ENCODE data around the gene MAP3K3.

DNA sequence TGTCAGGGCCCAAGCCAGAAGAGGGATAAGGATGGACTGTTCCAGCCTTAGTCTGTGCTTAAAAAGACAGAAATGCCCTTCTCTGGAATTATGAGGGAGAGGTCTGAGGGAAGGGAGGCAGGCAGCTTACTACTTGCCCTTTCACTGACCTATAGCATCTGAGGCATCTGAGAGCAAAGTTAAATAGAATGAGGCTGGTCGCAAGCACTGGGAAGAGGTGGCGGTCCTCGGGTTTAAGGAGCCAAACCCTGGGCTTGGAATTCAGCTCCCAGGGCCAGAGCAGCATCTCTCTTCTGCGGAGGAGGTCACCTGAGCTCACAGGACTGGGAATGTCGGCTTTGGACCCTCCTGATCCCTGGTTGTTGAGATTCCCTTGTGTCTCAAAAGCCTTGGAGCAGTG is 80.8 kb downstream of the MAP3K3 start:
- TF ChIP-seq, protein P1, sequence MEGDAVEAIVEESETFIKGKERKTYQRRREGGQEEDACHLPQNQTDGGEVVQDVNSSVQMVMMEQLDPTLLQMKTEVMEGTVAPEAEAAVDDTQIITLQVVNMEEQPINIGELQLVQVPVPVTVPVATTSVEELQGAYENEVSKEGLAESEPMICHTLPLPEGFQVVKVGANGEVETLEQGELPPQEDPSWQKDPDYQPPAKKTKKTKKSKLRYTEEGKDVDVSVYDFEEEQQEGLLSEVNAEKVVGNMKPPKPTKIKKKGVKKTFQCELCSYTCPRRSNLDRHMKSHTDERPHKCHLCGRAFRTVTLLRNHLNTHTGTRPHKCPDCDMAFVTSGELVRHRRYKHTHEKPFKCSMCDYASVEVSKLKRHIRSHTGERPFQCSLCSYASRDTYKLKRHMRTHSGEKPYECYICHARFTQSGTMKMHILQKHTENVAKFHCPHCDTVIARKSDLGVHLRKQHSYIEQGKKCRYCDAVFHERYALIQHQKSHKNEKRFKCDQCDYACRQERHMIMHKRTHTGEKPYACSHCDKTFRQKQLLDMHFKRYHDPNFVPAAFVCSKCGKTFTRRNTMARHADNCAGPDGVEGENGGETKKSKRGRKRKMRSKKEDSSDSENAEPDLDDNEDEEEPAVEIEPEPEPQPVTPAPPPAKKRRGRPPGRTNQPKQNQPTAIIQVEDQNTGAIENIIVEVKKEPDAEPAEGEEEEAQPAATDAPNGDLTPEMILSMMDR (IDR thresholded peaks at IDR 0.05): no peak
- TF ChIP-seq POLR2A (IDR thresholded peaks at IDR 0.05): no peak

All from ovary (tissue), 3 donors.